CD4-positive, alpha-beta memory T cell (primary cell): ENCODE data around the gene RBM20. TPM values are rescaled to one million over a fixed set of nuclear protein-coding genes. Genes with fewer than 3 reads are reported as not detected.
A peak's percentile ranks its signal among the peaks of the same experiment; 100 is the strongest.

Experiments used
- CTCF ChIA-PET: fragments of 350-600 bp; sonication (Branson Sonifier 250); formaldehyde crosslinking; loops from one replicate; lab custom pipeline; 2021; ENCODE audit warnings: inconsistent platforms; ENCODE audit not compliant: partially characterized antibody; lab: Charles Lee
- POLR2A ChIA-PET: fragments of 350-600 bp; sonication (Branson Sonifier 250); formaldehyde crosslinking; loops from one replicate; lab custom pipeline; 2021; ENCODE audit not compliant: partially characterized antibody; lab: Charles Lee
- DNase-seq, 5 donors: peaks; one replicate each; pipeline versions ENCODE4 v3.0.0 to v3.0.0-alpha.2; 2020 to 2022; ENCODE audit warnings: mixed read lengths in 1 of 5
- H3K27ac ChIP-seq: one replicate; pipeline ENCODE4 v1.7.0; 2013; ENCODE audit warnings: low read depth, low read length
- H3K27me3 ChIP-seq: 2 replicates; pipeline ENCODE4 v1.7.0; 2013; ENCODE audit warnings: mild to moderate bottlenecking, low read length, moderate library complexity; ENCODE audit not compliant: insufficient read depth
- H3K36me3 ChIP-seq: 2 replicates; pipeline ENCODE4 v1.7.0; 2013; ENCODE audit warnings: mild to moderate bottlenecking, low read length, moderate library complexity; ENCODE audit not compliant: insufficient read depth
- H3K4me1 ChIP-seq: 2 replicates; pipeline ENCODE4 v1.7.0; 2013; ENCODE audit warnings: mild to moderate bottlenecking, low read length, moderate library complexity; ENCODE audit not compliant: insufficient read depth
- H3K4me3 ChIP-seq, 2 donors: one replicate each; pipeline ENCODE4 v1.7.0; 2013; ENCODE audit warnings: low read length in 2 of 2, mild to moderate bottlenecking in 1 of 2
- H3K9me3 ChIP-seq, 2 donors: one replicate each; pipeline ENCODE4 v1.7.0; 2013; ENCODE audit warnings: low read length in 2 of 2, control low read depth in 1 of 2; ENCODE audit not compliant: control insufficient read depth in 1 of 2
- H3K27ac Mint-ChIP-seq, 7 donors: one replicate each; pipeline ENCODE4 v1.8.0; 2020 to 2021; ENCODE audit warnings: mixed read lengths in 7 of 7, mild to moderate bottlenecking in 6 of 7, inconsistent platforms in 3 of 7, moderate library complexity in 3 of 7
- H3K27me3 Mint-ChIP-seq, 2 donors: one replicate each; pipeline ENCODE4 v1.8.0; 2020 to 2021; ENCODE audit warnings: mixed read lengths in 2 of 2
- H3K36me3 Mint-ChIP-seq, 2 donors: one replicate each; pipeline ENCODE4 v1.8.0; 2020 to 2021; ENCODE audit warnings: mixed read lengths in 2 of 2, inconsistent platforms in 1 of 2, mild to moderate bottlenecking in 1 of 2
- H3K4me1 Mint-ChIP-seq, 4 donors: one replicate each; pipeline ENCODE4 v1.8.0; 2020 to 2021; ENCODE audit warnings: mixed read lengths in 4 of 4, mild to moderate bottlenecking in 1 of 4
- H3K4me3 Mint-ChIP-seq, 8 donors: one replicate each; pipeline ENCODE4 v1.8.0; 2020 to 2021; ENCODE audit warnings: mixed read lengths in 8 of 8, mild to moderate bottlenecking in 7 of 8, moderate library complexity in 6 of 8, inconsistent platforms in 3 of 8
- H3K9me3 Mint-ChIP-seq, 8 donors: one replicate each; pipeline ENCODE4 v1.8.0; 2020 to 2021; ENCODE audit warnings: mixed read lengths in 8 of 8, mild to moderate bottlenecking in 5 of 8, inconsistent platforms in 3 of 8, moderate library complexity in 1 of 8
- intact Hi-C: fragments of 100-400 bp; cut with micrococcal nuclease; formaldehyde crosslinking; loops from one replicate; pipeline ENCODE4 v1.15.1; 2023
- polyA plus RNA-seq, 2 donors: library from polyadenylated mRNA; unstranded; fragments of 300-500 nt; fragmentation: Illumina TruSeq; gene quantifications; one replicate each; pipeline ENCODE4 v1.2.3, GENCODE V29; 2021
- total RNA-seq, 2 experiments: library from RNA; stranded (reverse); gene quantifications; one replicate each; pipeline ENCODE4 v1.2.3, GENCODE V29; 2021

Gene RBM20
- total and polyA plus RNA-seq, 4 experiments from 2014 or later, result 0.03 TPM; not detected in 3

DNA sequence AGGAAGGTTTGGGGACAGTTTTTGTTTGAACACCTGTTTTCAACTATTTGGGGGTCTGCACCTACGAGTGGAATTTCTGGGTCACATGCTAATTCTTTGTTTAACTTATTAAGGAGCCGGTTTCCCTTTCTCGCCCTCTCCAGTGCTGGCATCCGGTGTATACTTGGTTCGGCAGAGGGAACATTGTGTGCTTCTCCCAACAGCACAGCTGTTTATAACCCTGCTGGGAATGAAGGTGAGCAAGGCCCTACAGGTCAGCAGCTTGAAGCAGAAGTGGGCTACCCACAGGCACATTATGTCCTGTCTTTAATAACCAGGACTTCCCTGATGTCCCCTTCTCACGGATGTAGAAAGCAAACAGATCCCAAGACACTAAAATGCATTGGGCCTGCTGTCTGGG, 140.1 kb downstream of the RBM20 start:
- no peak overlapping the region for H3K4me3 ChIP-seq
- Mint-ChIP-seq H3K27ac (peak overlapping the region; percentile 58 to 98 (median 92)), H3K27me3 (no peaks in the 10 kb centered on the region), H3K36me3 (no peaks in the 10 kb centered on the region), H3K4me3 (peak overlapping the region in 1 of 8 donors; percentile 17), H3K4me1 (peaks cover 18 to 32% (median 25%) of the 10 kb centered on the region in 4 donors), H3K9me3 (no peaks in the 10 kb centered on the region)
- ChIA-PET POLR2A (interaction anchor here (1.0 kb wide), 1 partner anchor 88 kb away, joined by 3 read pairs; no protein-coding TSS in a partner anchor), CTCF (no interaction called here)
- no peaks in the 10 kb centered on the region for H3K27me3 ChIP-seq
- H3K36me3 ChIP-seq, result no peaks in the 10 kb centered on the region
- peaks cover 16% of the 10 kb centered on the region for H3K4me1 ChIP-seq
- H3K27ac ChIP-seq, result peak overlapping the region; percentile 52
- no peak for DNase-seq
- intact Hi-C loops, result no loop called here
- no peaks in the 10 kb centered on the region for H3K9me3 ChIP-seq

DNA sequence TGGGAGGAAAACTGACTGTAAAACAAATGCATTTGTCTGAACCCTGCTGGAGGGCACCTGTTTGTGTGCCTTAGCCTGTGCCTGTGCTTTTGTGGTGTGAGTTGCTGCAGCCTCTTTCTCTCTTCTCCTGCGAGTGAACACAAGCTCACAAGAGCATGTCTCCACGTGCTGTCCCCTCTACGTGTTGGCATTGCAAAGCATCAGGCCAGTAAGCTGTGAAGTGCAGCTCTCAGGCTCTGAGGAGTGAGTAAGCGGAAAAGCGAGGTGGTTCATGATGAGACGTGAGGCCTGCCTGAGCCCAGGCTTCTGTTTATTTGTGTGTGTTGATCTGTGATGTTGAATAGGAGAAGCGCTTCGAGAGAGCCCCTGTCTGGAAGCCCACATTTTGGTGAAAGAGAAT, 142.0 kb downstream of the RBM20 start:
- POLR2A ChIA-PET, result interaction anchor here (0.6 to 0.9 kb wide), 2 partner anchors 73 to 85 kb away, joined by 3 read pairs; no protein-coding TSS in a partner anchor
- H3K27me3 ChIP-seq, result no peaks in the 10 kb centered on the region
- H3K27ac Mint-ChIP-seq, result peak overlapping the region in 5 of 7 donors; percentile 48 to 87 (median 75)

DNA sequence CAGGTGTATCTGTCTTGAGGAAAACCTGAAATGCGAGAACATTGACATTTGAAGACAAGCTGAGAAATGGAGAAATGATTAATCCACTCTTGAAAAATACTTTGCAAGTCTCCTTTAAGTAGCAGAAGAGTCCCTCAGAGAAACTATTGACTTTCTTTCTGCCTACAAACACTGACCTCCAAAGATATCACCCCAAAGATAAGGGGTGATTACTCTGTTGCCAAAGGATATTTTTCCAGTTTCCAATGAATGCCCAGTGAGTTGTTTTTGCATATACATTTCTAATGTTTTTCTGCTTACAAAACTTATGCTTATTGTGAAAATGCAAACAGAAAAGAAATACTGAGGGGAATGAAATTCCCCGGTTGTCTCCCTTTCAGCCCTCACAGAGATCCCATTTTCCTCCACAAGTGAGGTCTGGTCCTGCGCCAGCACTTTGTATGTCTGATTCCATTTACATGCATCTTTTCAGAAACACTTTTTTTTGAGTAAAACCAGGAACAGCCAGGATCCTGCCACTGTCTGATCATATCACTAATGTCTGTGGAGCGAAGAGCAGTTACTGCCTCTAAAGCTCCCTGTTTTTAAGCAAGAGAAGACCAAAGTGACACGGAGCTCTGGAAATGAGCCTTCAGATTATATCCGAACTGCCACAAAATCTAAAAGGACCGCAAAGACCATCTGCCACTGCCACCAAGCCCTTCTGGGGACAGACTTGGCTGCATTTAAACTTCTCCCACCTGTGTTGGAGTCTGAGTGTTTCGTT, 144.7 kb downstream of the RBM20 start:
- CTCF ChIA-PET, result no interaction called here
- DNase-seq, result no peak
- H3K4me3 Mint-ChIP-seq, result no peak overlapping the region

More for the DNA sequence above, 142.0 kb downstream of the RBM20 start:
- Histone ChIP-seq H3K9me3 (no peaks in the 10 kb centered on the region), H3K27ac (no peak overlapping the region), H3K36me3 (no peaks in the 10 kb centered on the region), H3K4me3 (no peak overlapping the region), H3K4me1 (peaks cover 16% of the 10 kb centered on the region)
- CTCF ChIA-PET, result interaction anchor here (0.7 to 1.3 kb wide), 4 partner anchors 12 to 66 kb away, joined by 3 to 4 read pairs (median 3); no protein-coding TSS in a partner anchor
- Mint-ChIP-seq H3K9me3 (no peaks in the 10 kb centered on the region), H3K4me3 (no peak overlapping the region), H3K4me1 (peaks cover 15 to 26% (median 20%) of the 10 kb centered on the region in 4 donors), H3K27me3 (no peaks in the 10 kb centered on the region), H3K36me3 (no peaks in the 10 kb centered on the region)
- no peak for DNase-seq
- intact Hi-C loops, result no loop called here

DNA sequence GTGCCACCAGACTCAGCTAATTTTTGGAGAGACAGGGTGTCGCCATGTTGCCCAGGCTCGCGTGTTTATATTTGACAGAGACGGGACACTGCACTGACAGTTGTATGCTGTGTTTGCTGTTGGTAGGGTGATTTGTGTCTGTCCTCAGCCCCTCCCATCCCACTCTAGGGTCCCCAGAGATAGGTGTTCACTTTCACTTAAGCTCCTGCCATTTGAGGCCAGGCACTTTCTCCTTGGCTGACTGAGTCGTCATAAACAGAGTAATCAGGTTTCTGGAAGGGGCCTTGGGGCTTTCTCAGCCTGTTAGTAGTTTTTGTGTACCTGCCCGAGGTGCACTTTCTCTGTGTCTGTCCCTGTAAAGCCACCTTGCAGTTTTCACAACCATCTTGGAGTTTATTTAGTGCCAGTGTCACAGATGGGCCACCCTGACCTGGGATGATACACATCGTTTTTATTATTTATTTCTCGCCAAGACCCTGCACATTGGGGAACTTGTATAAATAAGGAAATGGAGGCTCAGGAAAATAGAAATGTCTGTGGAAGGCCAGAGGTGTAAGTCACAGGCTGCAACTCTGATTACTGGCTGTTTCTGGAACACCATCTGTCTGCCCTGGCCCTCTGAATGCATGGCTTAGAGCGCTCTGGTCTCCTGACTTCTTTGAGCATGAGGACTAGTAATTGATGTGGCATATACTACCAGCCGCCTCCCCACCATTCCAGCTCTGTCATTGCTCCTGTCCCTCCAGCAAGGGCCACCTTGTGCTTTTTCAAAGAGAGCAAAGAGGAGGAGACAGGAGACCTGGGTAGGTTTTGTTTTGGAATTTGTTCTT, 145.7 kb downstream of the RBM20 start:
- no peak for DNase-seq
- peaks cover 0 to 7% (median 2%) of the 10 kb centered on the region in 4 donors for H3K4me1 Mint-ChIP-seq
- Histone ChIP-seq H3K36me3 (no peaks in the 10 kb centered on the region), H3K4me3 (no peak overlapping the region), H3K27ac (no peak overlapping the region), H3K27me3 (no peaks in the 10 kb centered on the region), H3K9me3 (no peaks in the 10 kb centered on the region), H3K4me1 (no peaks in the 10 kb centered on the region)
- ChIA-PET CTCF (no interaction called here), POLR2A (no interaction called here)
- intact Hi-C loops, result no loop called here
- H3K36me3 Mint-ChIP-seq, result no peaks in the 10 kb centered on the region
- no peaks in the 10 kb centered on the region for H3K9me3 Mint-ChIP-seq
- H3K27me3 Mint-ChIP-seq, result no peaks in the 10 kb centered on the region
- no peak overlapping the region for H3K4me3 Mint-ChIP-seq
- H3K27ac Mint-ChIP-seq, result peak overlapping the region in 1 of 7 donors; percentile 57

More for the DNA sequence above, 144.7 kb downstream of the RBM20 start:
- H3K4me1 ChIP-seq, result peaks cover 6% of the 10 kb centered on the region
- POLR2A ChIA-PET, result no interaction called here
- no peaks in the 10 kb centered on the region for H3K27me3 ChIP-seq
- no peaks in the 10 kb centered on the region for H3K36me3 Mint-ChIP-seq
- H3K27ac ChIP-seq, result no peak overlapping the region
- no peaks in the 10 kb centered on the region for H3K36me3 ChIP-seq
- no peaks in the 10 kb centered on the region for H3K9me3 Mint-ChIP-seq
- intact Hi-C loops, result no loop called here
- peaks cover 5 to 13% (median 10%) of the 10 kb centered on the region in 4 donors for H3K4me1 Mint-ChIP-seq
- peak overlapping the region in 2 of 7 donors; percentile 17 to 76 for H3K27ac Mint-ChIP-seq
- no peak overlapping the region for H3K4me3 ChIP-seq
- no peaks in the 10 kb centered on the region for H3K9me3 ChIP-seq
- no peaks in the 10 kb centered on the region for H3K27me3 Mint-ChIP-seq

DNA sequence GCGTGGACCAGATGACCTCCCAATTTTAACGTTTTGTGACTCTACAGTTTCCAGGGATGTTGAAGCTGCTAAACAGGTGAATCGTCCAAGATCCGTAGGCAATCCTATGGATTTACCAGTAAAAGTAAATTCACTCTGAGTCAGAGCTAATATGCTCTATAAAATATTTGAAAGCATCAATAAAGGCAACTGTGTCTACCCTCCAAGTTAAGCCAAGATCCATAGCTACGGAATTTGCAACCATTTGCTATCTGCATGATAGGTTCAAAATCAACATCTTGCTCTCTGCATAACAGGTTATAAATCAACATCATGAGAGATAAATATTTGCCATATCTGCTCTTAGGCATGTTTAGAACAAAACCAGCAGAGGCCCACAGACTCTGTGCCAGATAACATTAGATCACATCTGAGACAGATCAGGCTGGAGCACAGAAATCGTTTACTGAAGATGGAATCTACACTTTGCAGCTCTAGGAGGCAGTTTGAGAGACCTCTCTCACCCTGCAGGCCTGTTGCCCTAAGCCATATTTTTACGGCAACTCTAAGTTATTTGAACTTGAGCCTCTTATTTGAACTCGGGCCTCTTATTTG, 146.9 kb downstream of the RBM20 start:
- no peaks in the 10 kb centered on the region for H3K9me3 ChIP-seq
- intact Hi-C loops, result no loop called here
- H3K27ac Mint-ChIP-seq, result peak overlapping the region in 1 of 7 donors; percentile 3
- no peak overlapping the region for H3K4me3 Mint-ChIP-seq
- H3K36me3 Mint-ChIP-seq, result no peaks in the 10 kb centered on the region
- H3K4me3 ChIP-seq, result no peak overlapping the region
- no peak for DNase-seq
- no peak overlapping the region for H3K27ac ChIP-seq
- no peaks in the 10 kb centered on the region for H3K36me3 ChIP-seq
- H3K27me3 ChIP-seq, result no peaks in the 10 kb centered on the region
- no peaks in the 10 kb centered on the region for H3K9me3 Mint-ChIP-seq
- H3K27me3 Mint-ChIP-seq, result no peaks in the 10 kb centered on the region
- no peaks in the 10 kb centered on the region for H3K4me1 ChIP-seq
- ChIA-PET POLR2A (interaction anchor here (1.0 kb wide), 1 partner anchor 11 kb away, joined by 3 read pairs; no protein-coding TSS in a partner anchor), CTCF (no interaction called here)
- peaks cover 0 to 6% (median 1%) of the 10 kb centered on the region in 4 donors for H3K4me1 Mint-ChIP-seq

DNA sequence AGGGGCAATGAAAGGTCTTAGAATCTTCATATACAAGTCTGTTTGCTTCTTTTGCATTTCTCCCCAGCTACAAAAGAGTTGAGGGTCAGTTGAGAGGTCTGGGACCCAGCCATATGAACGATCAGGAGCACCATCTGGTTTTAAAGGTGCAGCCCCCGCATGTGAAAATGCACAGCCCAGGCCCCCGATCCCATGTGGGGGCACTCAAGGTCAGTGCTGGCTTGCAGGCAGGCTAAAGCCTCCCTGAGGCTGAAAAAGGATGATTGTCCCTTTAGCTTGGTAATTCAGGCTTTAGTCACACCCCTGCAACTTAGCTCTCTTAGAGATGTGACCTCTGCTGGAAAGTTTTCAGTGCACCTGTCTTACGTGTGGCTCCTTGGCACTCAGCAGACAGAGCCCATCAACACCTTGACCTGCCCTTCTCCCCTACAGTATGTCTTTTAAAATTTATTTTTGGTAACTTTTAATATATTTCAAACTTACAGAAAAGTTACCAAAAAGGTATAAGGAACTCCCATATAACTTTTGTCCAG, 147.5 kb downstream of the RBM20 start:
- Mint-ChIP-seq H3K27ac (no peak overlapping the region), H3K4me1 (no peaks in the 10 kb centered on the region), H3K9me3 (no peaks in the 10 kb centered on the region), H3K36me3 (no peaks in the 10 kb centered on the region), H3K4me3 (no peak overlapping the region), H3K27me3 (no peaks in the 10 kb centered on the region)
- H3K27ac ChIP-seq, result no peak overlapping the region
- no peaks in the 10 kb centered on the region for H3K9me3 ChIP-seq
- no peak for DNase-seq
- H3K4me3 ChIP-seq, result no peak overlapping the region
- POLR2A ChIA-PET, result interaction anchor here (1.0 kb wide), 1 partner anchor 10 kb away, joined by 3 read pairs; no protein-coding TSS in a partner anchor
- H3K27me3 ChIP-seq, result no peaks in the 10 kb centered on the region
- CTCF ChIA-PET, result no interaction called here
- intact Hi-C loops, result no loop called here
- H3K4me1 ChIP-seq, result no peaks in the 10 kb centered on the region
- H3K36me3 ChIP-seq, result no peaks in the 10 kb centered on the region
